Epithelial cell of proximal tubule (primary cell): ENCODE data around the gene LCLAT1. TPM values are rescaled to one million over a fixed set of nuclear protein-coding genes. Genes with fewer than 3 reads are reported as not detected.

Source experiments
- DNase-seq: peaks from one replicate; pipeline ENCODE4 v3.0.0-alpha.2; 2011; ENCODE audit warnings: low read depth
- H3K4me3 ChIP-seq: 2 replicates; pipeline ENCODE4 v1.5.1; 2011; ENCODE audit warnings: low read depth, mild to moderate bottlenecking, low read length
- CTCF ChIP-seq: conservative IDR thresholded peaks from 2 replicates; pipeline ENCODE4 v1.5.1; 2012; ENCODE audit warnings: low read depth, mild to moderate bottlenecking, low read length
- total RNA-seq: library from RNA; depleted of rRNA; stranded (reverse); fragments of >200 nt; gene quantifications from 2 replicates; pipeline ENCODE4 v1.2.3, GENCODE V29; 2015

The LCLAT1 gene
- total RNA-seq, 1 donor from 2014 or later = 13.4 TPM

GRCh38 chr2:30404319-30405259 lies 42.5 kb upstream of the LCLAT1 start:
- no peak for DNase-seq
- no peak for TF ChIP-seq CTCF
- H3K4me3 ChIP-seq = no peak overlapping the region

GRCh38 chr2:30405260-30405605 lies 41.8 kb upstream of the LCLAT1 start:
- no peak for TF ChIP-seq CTCF
- no peak overlapping the region for H3K4me3 ChIP-seq
- no peak for DNase-seq

GRCh38 chr2:30406853-30407252 lies 40.2 kb upstream of the LCLAT1 start:
- no peak for TF ChIP-seq CTCF
- no peak for DNase-seq
- H3K4me3 ChIP-seq = no peak overlapping the region

- no peak overlapping the region for H3K4me3 ChIP-seq
- no peak for DNase-seq
- TF ChIP-seq CTCF = no peak
Measured at GRCh38 chr2:30408961-30409387, 38.1 kb upstream of the LCLAT1 start.

GRCh38 chr2:30410217-30410616 lies 36.8 kb upstream of the LCLAT1 start:
- DNase-seq = peak; percentile 75
- no peak for TF ChIP-seq CTCF
- no peak overlapping the region for H3K4me3 ChIP-seq

- DNase-seq = no peak
- H3K4me3 ChIP-seq = no peak overlapping the region
- TF ChIP-seq CTCF = no peak
Measured at GRCh38 chr2:30412047-30412683, 34.9 kb upstream of the LCLAT1 start.
